K562 (cell line): ENCODE measurements around the gene PAF1. TPM values are rescaled to one million over a fixed set of nuclear protein-coding genes. Genes with fewer than 3 reads are reported as not detected.

ENCODE experiments used
- FOXJ3 ChIP-seq: sonication (generic); formaldehyde crosslinking; IDR thresholded peaks from 2 replicates; pipeline ENCODE4 v1.4.0; 2020; ENCODE audit warnings: mild to moderate bottlenecking, missing genetic modification reagents
- HEY1 ChIP-seq: fragments of 250-450 bp; sonication (Bioruptor Pico); IDR thresholded peaks from 2 replicates; pipeline ENCODE4 v1.5.0; 2020; ENCODE audit warnings: mild to moderate bottlenecking, moderate library complexity, borderline replicate concordance
- KAT2B ChIP-seq: IDR thresholded peaks from one replicate; pipeline ENCODE4 v1.6.1; 2012; ENCODE audit warnings: low read depth, mild to moderate bottlenecking, control low read depth, inconsistent platforms, low read length, moderate library complexity
- KAT7 ChIP-seq: sonication (generic); formaldehyde crosslinking; IDR thresholded peaks from 2 replicates; pipeline ENCODE4 v1.8.0; 2022; ENCODE audit warnings: missing genetic modification reagents, mild to moderate bottlenecking, borderline replicate concordance
- MYC ChIP-seq, 2 experiments: fragments of 250-450 bp in 1 of 2; sonication (Bioruptor Pico) in 1 of 2; IDR thresholded peaks; 2 replicates each; pipeline versions ENCODE4 v1.5.1 to v1.6.1; 2012 to 2021; ENCODE audit warnings: low read depth in 2 of 2, borderline replicate concordance in 1 of 2, improper control_type of control experiment in 1 of 2, low read length in 1 of 2, mild to moderate bottlenecking in 1 of 2, moderate library complexity in 1 of 2
- NR1H2 ChIP-seq: sonication (generic); formaldehyde crosslinking; IDR thresholded peaks from 2 replicates; pipeline ENCODE4 v1.4.0; 2020; ENCODE audit warnings: mild to moderate bottlenecking, missing genetic modification reagents
- NR4A1 ChIP-seq, 2 experiments: fragments of 250-450 bp in 1 of 2; fragments of 450-650 bp in 1 of 2; sonication (Bioruptor Pico) in 1 of 2; IDR thresholded peaks; 2 replicates each; pipeline versions ENCODE4 v1.4.0 to v1.6.1; 2016 to 2020; ENCODE audit warnings: mild to moderate bottlenecking in 2 of 2, missing compliant biosample characterization in 1 of 2, missing genetic modification characterization in 1 of 2, moderate library complexity in 1 of 2
- RAD51 ChIP-seq: fragments of 450-650 bp; IDR thresholded peaks from 2 replicates; pipeline ENCODE4 v1.7.1; 2016; ENCODE audit warnings: low read depth, mild to moderate bottlenecking, borderline replicate concordance
- RBM39 ChIP-seq: fragments of 200-400 bp; formaldehyde crosslinking; optimal IDR thresholded peaks from 2 replicates; pipeline ENCODE3; 2018; ENCODE audit warnings: low read depth, low read length
- SP2 ChIP-seq: IDR thresholded peaks from 2 replicates; pipeline ENCODE4 v1.6.1; 2011; ENCODE audit warnings: mild to moderate bottlenecking, low read depth, low read length, moderate library complexity; ENCODE audit not compliant: poor library complexity, severe bottlenecking; ENCODE audit errors: extremely low read depth
- TAF9B ChIP-seq: fragments of 450-650 bp; IDR thresholded peaks from 2 replicates; pipeline ENCODE4 v1.6.1; 2018; ENCODE audit warnings: mild to moderate bottlenecking; ENCODE audit not compliant: partially characterized antibody
- TEAD4 ChIP-seq, 2 experiments: sonication (generic) in 1 of 2; formaldehyde crosslinking in 1 of 2; IDR thresholded peaks; 2 replicates each; pipeline versions ENCODE4 v1.6.1 to v1.8.0; 2012 to 2022; ENCODE audit warnings: borderline replicate concordance in 1 of 2, inconsistent platforms in 1 of 2, low read length in 1 of 2, mild to moderate bottlenecking in 1 of 2, missing genetic modification reagents in 1 of 2
- USF2 ChIP-seq: sonication (generic); formaldehyde crosslinking; IDR thresholded peaks from 2 replicates; pipeline ENCODE4 v1.5.0; 2020; ENCODE audit warnings: missing genetic modification reagents
- ZBTB34 ChIP-seq: fragments of 250-450 bp; sonication (Bioruptor Pico); IDR thresholded peaks from 2 replicates; pipeline ENCODE4 v1.8.0; 2021; ENCODE audit warnings: mild to moderate bottlenecking, moderate library complexity
- ZNF79 ChIP-seq: fragments of 250-450 bp; sonication (Bioruptor Pico); IDR thresholded peaks from 2 replicates; pipeline ENCODE4 v1.4.0; 2020; ENCODE audit warnings: low read depth, mild to moderate bottlenecking, moderate library complexity
- polyA plus RNA-seq, 8 experiments: library from polyadenylated mRNA; depleted of rRNA in 4 of 8; stranded (reverse) in 5 of 8; unstranded in 3 of 8; fragments of >200 nt; fragmentation: Nextera tagmentation in 2 of 8; fragmentation: Illumina TruSeq in 1 of 8; extraction: Ambion mirVana in 2 of 8; extraction: Trizol in 1 of 8; gene quantifications; 2 replicates each; pipeline versions ENCODE4 v1.2.1 to v1.2.3, GENCODE V29; 2011 to 2014; ENCODE audit warnings: inconsistent platforms in 1 of 8, missing spikeins in 1 of 8
- total RNA-seq, 7 experiments: library from RNA; depleted of rRNA in 6 of 7; stranded (reverse); fragments of >200 nt in 6 of 7; fragmentation: Illumina TruSeq in 2 of 7; extraction: Trizol in 2 of 7; gene quantifications; 2 replicates each; pipeline versions ENCODE4 v1.2.1 to v1.2.3, GENCODE V29; 2011 to 2021; ENCODE audit warnings: low replicate concordance in 1 of 7
- TF ChIP-seq, protein P1 (sequence below): fragments of 450-650 bp; IDR thresholded peaks from 2 replicates; pipeline ENCODE4 v1.7.1; 2018; ENCODE audit warnings: mild to moderate bottlenecking, low read depth; ENCODE audit not compliant: partially characterized antibody
- TF ChIP-seq, protein P2 (sequence below): sonication (generic); formaldehyde crosslinking; IDR thresholded peaks from 2 replicates; pipeline ENCODE4 v1.8.0; 2022; ENCODE audit warnings: mild to moderate bottlenecking, missing genetic modification reagents

Gene PAF1
- total and polyA plus RNA-seq, 9 of the 15 experiments (the other 6 are each of a cell fraction or from before 2014, with no cell fraction given) = 1.5 to 45.0 (median 33.8) TPM

DNA sequence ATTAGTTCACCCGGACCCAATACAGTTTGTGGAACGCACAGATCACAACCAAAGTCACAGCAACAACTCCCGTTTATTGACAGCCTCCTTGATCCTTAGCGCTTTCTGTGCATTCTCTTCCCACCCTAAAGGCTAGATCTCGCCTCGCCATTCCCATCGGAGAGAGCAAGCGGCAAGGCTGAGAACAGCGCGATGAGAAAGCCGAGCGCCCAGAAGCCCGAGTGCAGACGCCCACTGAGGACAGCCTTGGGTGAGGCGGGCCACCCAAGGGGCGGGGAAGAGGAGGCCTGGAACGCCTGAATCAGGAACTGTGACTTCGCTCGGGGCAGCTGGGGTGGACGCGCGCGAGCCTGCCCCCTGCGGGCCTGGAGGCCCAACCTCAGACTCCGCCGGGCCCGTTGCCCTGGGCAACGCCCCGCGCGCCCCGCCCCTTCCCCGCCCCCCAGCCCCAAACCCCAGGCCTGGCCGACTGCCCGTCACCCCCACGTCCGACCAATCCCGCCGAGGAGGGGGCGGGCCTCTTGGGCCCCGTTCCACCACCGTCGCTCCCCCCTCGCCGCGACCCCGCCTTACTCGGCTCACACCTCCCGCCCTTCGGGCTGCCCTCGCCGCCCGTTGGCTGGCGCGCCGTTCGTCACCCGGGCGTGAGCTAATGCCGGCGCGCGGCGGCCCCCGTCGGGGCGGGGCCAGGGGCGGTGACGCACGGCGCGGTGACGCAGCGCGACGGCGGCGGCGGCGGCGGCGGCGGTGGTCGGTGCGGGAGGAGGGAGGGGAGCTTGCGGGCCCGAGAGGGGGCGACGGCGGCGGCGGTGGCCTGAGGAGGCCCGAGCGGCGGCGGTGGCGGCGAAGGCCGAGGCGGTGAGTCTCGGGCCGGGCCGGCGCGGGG is 48.9 kb downstream of the PAF1 start, which contains the start of gene SAMD4B (continued):
- TF ChIP-seq KAT7 (CRISPR knock-in tag) = 0 out of 2 replicates have a peak, but pooled peaks have one; percentile 53
- TF ChIP-seq RBM39 = no peak
- TF ChIP-seq FOXJ3 (CRISPR knock-in tag) = no peak
- no peak; the same call in 1 of the 2 replicates for TF ChIP-seq MYC (IDR thresholded peaks at IDR 0.05; ENCODE audit: low read depth, low read length)
- no peak for TF ChIP-seq MYC (CRISPR knock-in tag; IDR thresholded peaks at IDR 0.05; ENCODE audit: borderline replicate concordance, low read depth)
- no peak for TF ChIP-seq ZNF79 (CRISPR knock-in tag)
- TF ChIP-seq USF2 (CRISPR knock-in tag) = no peak
- TF ChIP-seq NR4A1 (CRISPR knock-in tag; IDR thresholded peaks at IDR 0.05) = no peak
- no peak for TF ChIP-seq NR4A1 (tag; IDR thresholded peaks at IDR 0.05)
- no peak for TF ChIP-seq ZBTB34 (CRISPR knock-in tag)
- TF ChIP-seq, protein P1, sequence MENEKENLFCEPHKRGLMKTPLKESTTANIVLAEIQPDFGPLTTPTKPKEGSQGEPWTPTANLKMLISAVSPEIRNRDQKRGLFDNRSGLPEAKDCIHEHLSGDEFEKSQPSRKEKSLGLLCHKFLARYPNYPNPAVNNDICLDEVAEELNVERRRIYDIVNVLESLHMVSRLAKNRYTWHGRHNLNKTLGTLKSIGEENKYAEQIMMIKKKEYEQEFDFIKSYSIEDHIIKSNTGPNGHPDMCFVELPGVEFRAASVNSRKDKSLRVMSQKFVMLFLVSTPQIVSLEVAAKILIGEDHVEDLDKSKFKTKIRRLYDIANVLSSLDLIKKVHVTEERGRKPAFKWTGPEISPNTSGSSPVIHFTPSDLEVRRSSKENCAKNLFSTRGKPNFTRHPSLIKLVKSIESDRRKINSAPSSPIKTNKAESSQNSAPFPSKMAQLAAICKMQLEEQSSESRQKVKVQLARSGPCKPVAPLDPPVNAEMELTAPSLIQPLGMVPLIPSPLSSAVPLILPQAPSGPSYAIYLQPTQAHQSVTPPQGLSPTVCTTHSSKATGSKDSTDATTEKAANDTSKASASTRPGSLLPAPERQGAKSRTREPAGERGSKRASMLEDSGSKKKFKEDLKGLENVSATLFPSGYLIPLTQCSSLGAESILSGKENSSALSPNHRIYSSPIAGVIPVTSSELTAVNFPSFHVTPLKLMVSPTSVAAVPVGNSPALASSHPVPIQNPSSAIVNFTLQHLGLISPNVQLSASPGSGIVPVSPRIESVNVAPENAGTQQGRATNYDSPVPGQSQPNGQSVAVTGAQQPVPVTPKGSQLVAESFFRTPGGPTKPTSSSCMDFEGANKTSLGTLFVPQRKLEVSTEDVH = peak; percentile 71
- TF ChIP-seq SP2 = peak; percentile 77
- TF ChIP-seq TEAD4 (IDR thresholded peaks at IDR 0.05; ENCODE audit: low read length) = peak; percentile 54
- TF ChIP-seq TEAD4 (CRISPR knock-in tag; IDR thresholded peaks at IDR 0.05; ENCODE audit: borderline replicate concordance) = no peak
- TF ChIP-seq, protein P2, sequence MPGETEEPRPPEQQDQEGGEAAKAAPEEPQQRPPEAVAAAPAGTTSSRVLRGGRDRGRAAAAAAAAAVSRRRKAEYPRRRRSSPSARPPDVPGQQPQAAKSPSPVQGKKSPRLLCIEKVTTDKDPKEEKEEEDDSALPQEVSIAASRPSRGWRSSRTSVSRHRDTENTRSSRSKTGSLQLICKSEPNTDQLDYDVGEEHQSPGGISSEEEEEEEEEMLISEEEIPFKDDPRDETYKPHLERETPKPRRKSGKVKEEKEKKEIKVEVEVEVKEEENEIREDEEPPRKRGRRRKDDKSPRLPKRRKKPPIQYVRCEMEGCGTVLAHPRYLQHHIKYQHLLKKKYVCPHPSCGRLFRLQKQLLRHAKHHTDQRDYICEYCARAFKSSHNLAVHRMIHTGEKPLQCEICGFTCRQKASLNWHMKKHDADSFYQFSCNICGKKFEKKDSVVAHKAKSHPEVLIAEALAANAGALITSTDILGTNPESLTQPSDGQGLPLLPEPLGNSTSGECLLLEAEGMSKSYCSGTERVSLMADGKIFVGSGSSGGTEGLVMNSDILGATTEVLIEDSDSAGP = peak; percentile 71; the same call in 1 of the 2 replicates
- TF ChIP-seq KAT2B = no peak
- TF ChIP-seq HEY1 (CRISPR knock-in tag) = no peak
- no peak for TF ChIP-seq NR1H2
- peak; percentile 73 for TF ChIP-seq TAF9B
- TF ChIP-seq RAD51 = no peak
